Right atrium auricular region (tissue), 2 donors: Measurements from ENCODE around the gene RPGRIP1L. TPM values are rescaled to one million over a fixed set of nuclear protein-coding genes. Genes with fewer than 3 reads are reported as not detected.

ENCODE experiments used
- DNase-seq: peaks from one replicate; pipeline ENCODE4 v3.0.0-alpha.2; 2019; ENCODE audit warnings: low spot score
- H3K27ac ChIP-seq, 2 donors: fragments of 200-600 bp; sonication (generic); 1 replicate in 1 of 2; 2 replicates in 1 of 2; pipeline ENCODE4 v1.5.1; 2016 to 2019
- H3K27me3 ChIP-seq, 2 donors: fragments of 200-600 bp; sonication (generic); one replicate each; pipeline versions ENCODE4 v1.5.1 to v1.6.0; 2017 to 2019
- H3K36me3 ChIP-seq: fragments of 200-600 bp; sonication (generic); one replicate; pipeline ENCODE4 v1.5.1; 2016
- H3K4me1 ChIP-seq, 2 donors: fragments of 200-600 bp; sonication (generic); one replicate each; pipeline versions ENCODE4 v1.5.1 to v1.6.0; 2017 to 2019
- H3K4me3 ChIP-seq, 2 donors: fragments of 200-600 bp; sonication (generic); 1 replicate in 1 of 2; 2 replicates in 1 of 2; pipeline ENCODE4 v1.5.1; 2017 to 2019; ENCODE audit warnings: mild to moderate bottlenecking in 1 of 2, moderate library complexity in 1 of 2
- H3K9me3 ChIP-seq, 2 donors: fragments of 200-600 bp; sonication (generic); one replicate each; pipeline ENCODE4 v1.5.1; 2019
- total RNA-seq, 2 donors: library from RNA; depleted of rRNA; stranded (reverse); fragments of >200 nt; gene quantifications; one replicate each; pipeline ENCODE4 v1.1.0, GENCODE V29; 2016
- TF ChIP-seq, protein P1 (sequence below), 2 donors: fragments of 200-600 bp; sonication (generic); IDR thresholded peaks; one replicate each; pipeline ENCODE4 v1.5.1; 2019; ENCODE audit warnings: antibody characterized with exemption in 2 of 2

Gene RPGRIP1L
- total RNA-seq, 2 donors from 2014 or later, result 1.8 to 2.3 TPM

DNA sequence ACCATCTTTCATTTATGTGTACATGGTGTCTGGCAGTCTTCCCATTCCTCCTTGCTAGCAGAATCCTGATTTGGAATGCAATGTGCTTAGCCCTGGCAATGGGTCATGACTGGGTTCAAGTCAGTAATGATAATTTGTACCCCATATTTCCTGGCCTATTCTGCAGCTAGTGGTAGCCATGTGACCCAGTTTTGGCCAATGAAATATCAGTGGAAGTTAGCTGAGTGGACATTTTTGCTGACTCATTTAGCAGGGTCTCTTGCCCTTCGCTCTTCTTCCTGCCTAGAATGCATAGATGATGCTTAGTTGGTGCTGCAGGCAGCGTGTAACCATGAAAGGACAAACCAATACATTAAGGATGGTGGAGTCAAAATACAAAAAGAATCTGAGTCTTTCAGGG is 121.9 kb downstream of the RPGRIP1L start:
- peaks cover 0 to 3% of the 10 kb centered on the region in 2 donors for H3K9me3 ChIP-seq
- no peak for DNase-seq
- TF ChIP-seq, protein P1, sequence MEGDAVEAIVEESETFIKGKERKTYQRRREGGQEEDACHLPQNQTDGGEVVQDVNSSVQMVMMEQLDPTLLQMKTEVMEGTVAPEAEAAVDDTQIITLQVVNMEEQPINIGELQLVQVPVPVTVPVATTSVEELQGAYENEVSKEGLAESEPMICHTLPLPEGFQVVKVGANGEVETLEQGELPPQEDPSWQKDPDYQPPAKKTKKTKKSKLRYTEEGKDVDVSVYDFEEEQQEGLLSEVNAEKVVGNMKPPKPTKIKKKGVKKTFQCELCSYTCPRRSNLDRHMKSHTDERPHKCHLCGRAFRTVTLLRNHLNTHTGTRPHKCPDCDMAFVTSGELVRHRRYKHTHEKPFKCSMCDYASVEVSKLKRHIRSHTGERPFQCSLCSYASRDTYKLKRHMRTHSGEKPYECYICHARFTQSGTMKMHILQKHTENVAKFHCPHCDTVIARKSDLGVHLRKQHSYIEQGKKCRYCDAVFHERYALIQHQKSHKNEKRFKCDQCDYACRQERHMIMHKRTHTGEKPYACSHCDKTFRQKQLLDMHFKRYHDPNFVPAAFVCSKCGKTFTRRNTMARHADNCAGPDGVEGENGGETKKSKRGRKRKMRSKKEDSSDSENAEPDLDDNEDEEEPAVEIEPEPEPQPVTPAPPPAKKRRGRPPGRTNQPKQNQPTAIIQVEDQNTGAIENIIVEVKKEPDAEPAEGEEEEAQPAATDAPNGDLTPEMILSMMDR (IDR thresholded peaks at IDR 0.05), result no peak

DNA sequence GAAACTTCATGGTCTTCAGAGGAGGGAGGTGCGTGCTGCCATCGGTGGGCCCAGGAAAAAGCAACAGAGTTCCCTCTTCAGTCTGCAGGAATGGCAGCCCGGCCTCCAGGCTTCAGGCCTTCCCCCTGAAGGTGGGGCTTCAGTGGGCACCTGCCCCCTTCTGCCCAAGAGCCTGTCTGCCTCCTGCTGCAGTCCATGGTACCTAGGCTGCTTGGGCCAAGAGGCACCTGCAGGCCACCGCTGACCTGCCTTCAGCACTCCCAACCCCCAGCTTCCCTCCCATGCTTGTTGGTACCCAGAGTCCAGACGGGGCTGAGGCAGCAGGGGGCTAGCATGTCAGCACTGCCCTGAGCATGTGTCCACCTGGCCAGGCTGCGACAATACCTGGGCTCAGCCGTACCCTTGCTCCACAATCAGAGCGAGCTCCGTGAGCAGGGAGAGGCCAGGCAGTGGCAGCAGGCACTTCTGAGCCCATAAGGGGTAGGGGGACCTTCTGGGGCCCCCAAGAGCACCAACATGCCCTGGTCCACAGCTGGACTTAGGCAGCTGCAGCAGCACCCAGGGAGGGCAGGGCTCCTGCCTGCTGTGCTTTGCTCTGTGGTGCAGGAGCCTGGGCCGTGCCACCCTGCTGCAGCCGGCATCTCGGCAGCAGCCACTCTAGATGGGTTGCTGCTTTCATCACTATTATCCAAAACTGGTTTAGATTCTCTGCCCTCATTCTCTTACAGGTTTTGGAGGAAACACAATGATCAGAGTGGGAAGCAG is 123.4 kb downstream of the RPGRIP1L start:
- TF ChIP-seq, protein P1 (IDR thresholded peaks at IDR 0.05), result no peak
- DNase-seq, result no peak
- Histone ChIP-seq H3K4me3 (no peak overlapping the region), H3K9me3 (peaks cover 0 to 3% of the 10 kb centered on the region in 2 donors), H3K36me3 (no peaks in the 10 kb centered on the region), H3K27ac (no peak overlapping the region), H3K27me3 (no peaks in the 10 kb centered on the region), H3K4me1 (no peaks in the 10 kb centered on the region)

More for the DNA sequence above, 121.9 kb downstream of the RPGRIP1L start:
- Histone ChIP-seq H3K4me1 (no peaks in the 10 kb centered on the region), H3K27ac (no peak overlapping the region), H3K36me3 (no peaks in the 10 kb centered on the region), H3K4me3 (no peak overlapping the region), H3K27me3 (no peaks in the 10 kb centered on the region)

DNA sequence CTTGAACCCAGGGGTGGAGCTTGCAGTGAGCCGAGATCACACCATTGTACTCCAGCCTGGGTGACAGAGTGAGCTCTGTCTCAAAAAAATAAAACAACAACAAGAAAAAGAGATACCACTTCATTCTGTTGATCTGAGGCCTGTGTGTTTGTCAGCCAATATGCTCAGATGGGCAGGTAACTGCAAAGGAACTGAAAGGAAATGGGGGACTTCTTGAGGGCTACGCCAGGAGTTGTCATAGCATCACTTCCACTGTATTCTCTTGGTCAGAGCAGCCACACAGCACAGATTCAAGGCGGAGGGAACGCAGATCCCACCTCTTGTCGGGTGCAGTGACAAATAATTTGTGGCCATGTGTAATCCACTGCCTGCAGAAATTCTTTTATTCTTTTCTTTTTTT is 126.8 kb downstream of the RPGRIP1L start:
- Histone ChIP-seq H3K27ac (no peak overlapping the region), H3K36me3 (no peaks in the 10 kb centered on the region), H3K4me1 (no peaks in the 10 kb centered on the region), H3K9me3 (peaks cover 0 to 5% of the 10 kb centered on the region in 2 donors), H3K4me3 (no peak overlapping the region), H3K27me3 (no peaks in the 10 kb centered on the region)
- no peak for DNase-seq
- TF ChIP-seq, protein P1 (IDR thresholded peaks at IDR 0.05), result no peak

DNA sequence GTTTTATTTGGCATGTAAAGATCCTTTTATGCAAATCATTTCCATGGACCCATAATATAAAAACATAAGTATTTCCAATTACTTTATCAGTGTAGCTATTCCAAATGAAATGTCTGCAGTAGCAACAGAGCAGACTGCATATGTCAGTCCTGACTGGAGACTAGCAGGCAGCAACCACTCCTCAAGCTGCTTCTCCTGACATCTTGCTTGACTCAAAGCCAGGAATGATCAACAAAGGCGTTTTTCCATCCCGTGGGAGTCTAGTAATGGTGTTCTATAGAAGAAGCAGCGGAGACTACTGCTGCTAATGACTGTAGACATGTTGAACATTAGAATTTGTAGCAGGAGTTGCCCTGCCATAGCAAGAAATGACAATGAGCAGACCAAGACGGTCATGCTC is 127.4 kb downstream of the RPGRIP1L start:
- H3K27ac ChIP-seq, result no peak overlapping the region
- H3K36me3 ChIP-seq, result no peaks in the 10 kb centered on the region
- peaks cover 0 to 12% of the 10 kb centered on the region in 2 donors for H3K9me3 ChIP-seq
- H3K4me1 ChIP-seq, result no peaks in the 10 kb centered on the region
- DNase-seq, result no peak
- TF ChIP-seq, protein P1 (IDR thresholded peaks at IDR 0.05), result no peak
- no peak overlapping the region for H3K4me3 ChIP-seq
- no peaks in the 10 kb centered on the region for H3K27me3 ChIP-seq

DNA sequence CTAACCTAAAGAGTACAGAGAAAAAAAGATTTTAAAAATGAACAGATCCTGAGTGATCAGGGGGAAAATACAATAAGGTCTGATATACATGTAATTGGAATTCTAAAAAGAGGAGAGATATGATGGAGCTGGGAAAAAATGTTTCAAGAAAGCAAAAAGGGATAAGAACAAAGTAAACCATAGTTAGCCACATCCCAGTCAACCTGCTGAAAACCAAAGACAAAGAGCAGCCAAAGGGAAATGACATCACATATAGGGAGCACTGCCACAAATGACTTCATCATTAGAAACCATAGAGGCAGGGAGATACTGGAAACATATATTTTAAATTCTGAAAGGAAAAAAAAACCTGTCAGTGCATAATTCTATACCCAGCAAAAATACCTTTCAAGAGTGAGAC is 131.9 kb downstream of the RPGRIP1L start:
- Histone ChIP-seq H3K27me3 (no peaks in the 10 kb centered on the region), H3K4me1 (no peaks in the 10 kb centered on the region), H3K4me3 (no peak overlapping the region), H3K9me3 (peaks cover 0 to 17% of the 10 kb centered on the region in 2 donors), H3K27ac (no peak overlapping the region), H3K36me3 (no peaks in the 10 kb centered on the region)
- DNase-seq, result no peak
- TF ChIP-seq, protein P1 (IDR thresholded peaks at IDR 0.05), result no peak
